A673 (cell line): ENCODE results near the gene LENEP.

Experiments
- EZH2 ChIP-seq: fragments of 200-600 bp; sonication (generic); IDR thresholded peaks from 2 replicates; pipeline ENCODE4 v1.6.1; 2017; ENCODE audit warnings: borderline replicate concordance, low read depth, mild to moderate bottlenecking, mixed read lengths, antibody characterized with exemption, low read length; ENCODE audit not compliant: poor library complexity, severe bottlenecking
- TF ChIP-seq, protein P1 (sequence below): fragments of 300-800, 200-600 bp; sonication (generic); conservative IDR thresholded peaks from 2 replicates; pipeline ENCODE4 v1.5.1; 2017; ENCODE audit warnings: low read depth, mild to moderate bottlenecking, antibody characterized with exemption, low read length, moderate library complexity, mixed read lengths

DNA sequence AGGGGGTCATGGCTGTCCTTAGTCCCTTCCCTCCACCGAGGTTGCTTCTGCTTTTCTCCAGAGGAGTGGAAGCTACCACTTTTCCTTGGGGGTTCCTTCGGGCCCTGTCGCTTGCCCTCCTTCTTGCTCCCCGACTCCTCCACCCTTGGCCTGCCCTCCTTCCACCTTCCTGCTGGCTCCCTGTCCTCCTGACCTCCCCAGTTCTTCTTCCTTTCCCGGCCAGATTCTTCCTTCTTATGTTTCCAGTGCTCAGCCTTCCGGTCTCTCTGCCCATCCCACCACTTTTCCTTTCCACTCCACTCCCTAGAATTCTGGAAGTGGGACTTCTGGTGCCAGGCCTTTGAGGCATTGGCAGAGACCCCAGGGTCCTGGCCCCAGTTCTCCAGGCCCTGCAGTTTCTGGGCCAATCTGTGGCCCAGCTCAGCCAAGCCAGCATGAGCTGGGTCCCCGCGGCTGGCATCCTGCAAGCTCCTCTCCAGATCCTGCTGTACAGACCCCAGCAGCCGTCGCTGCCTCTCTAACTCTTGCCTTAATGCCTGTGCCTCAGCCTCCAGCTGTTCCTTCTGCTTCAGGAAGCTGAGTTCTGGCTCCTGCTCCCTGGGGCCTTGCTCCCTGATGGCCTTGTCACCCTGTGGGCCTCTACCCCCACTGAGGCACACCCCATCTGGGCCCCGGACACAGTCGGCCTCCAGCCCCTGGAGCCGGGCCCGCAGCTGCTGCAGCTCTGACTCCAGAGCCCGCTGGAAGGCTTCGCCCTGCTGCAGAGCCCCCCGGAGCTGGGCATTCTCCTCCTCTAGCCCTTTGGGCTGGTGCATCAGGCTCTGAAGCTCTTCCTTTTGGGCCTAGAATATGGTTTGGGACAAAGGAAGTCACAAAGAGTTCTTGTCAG lies 47.2 kb upstream of the LENEP start:
- TF ChIP-seq, protein P1, sequence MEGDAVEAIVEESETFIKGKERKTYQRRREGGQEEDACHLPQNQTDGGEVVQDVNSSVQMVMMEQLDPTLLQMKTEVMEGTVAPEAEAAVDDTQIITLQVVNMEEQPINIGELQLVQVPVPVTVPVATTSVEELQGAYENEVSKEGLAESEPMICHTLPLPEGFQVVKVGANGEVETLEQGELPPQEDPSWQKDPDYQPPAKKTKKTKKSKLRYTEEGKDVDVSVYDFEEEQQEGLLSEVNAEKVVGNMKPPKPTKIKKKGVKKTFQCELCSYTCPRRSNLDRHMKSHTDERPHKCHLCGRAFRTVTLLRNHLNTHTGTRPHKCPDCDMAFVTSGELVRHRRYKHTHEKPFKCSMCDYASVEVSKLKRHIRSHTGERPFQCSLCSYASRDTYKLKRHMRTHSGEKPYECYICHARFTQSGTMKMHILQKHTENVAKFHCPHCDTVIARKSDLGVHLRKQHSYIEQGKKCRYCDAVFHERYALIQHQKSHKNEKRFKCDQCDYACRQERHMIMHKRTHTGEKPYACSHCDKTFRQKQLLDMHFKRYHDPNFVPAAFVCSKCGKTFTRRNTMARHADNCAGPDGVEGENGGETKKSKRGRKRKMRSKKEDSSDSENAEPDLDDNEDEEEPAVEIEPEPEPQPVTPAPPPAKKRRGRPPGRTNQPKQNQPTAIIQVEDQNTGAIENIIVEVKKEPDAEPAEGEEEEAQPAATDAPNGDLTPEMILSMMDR = no peak
- TF ChIP-seq EZH2 = no peak
